Neural cell (in vitro differentiated cells): ENCODE measurements around the gene GRB7.

Experiments used
- EP300 ChIP-seq: fragments of 450-650 bp; conservative IDR thresholded peaks from 2 replicates; pipeline ENCODE4 v1.6.1; 2014; ENCODE audit warnings: antibody characterized with exemption, mild to moderate bottlenecking, moderate library complexity; ENCODE audit not compliant: poor library complexity, severe bottlenecking
- EZH2 ChIP-seq: fragments of 200-600, 300-800 bp; shearing (Covaris generic), sonication (generic); IDR thresholded peaks from 2 replicates; pipeline ENCODE4 v1.6.1; 2014; ENCODE audit warnings: antibody characterized with exemption, low read length, borderline replicate concordance, mild to moderate bottlenecking; ENCODE audit not compliant: insufficient read depth, poor library complexity, severe bottlenecking
- POLR2AphosphoS5 ChIP-seq: IDR thresholded peaks from 2 replicates; pipeline ENCODE4 v1.6.1; 2012
- RAD21 ChIP-seq: fragments of 450-650 bp; conservative IDR thresholded peaks from 2 replicates; pipeline ENCODE4 v1.6.1; 2014; ENCODE audit warnings: antibody characterized with exemption, mild to moderate bottlenecking, moderate library complexity
- SMC3 ChIP-seq: fragments of 450-650 bp; conservative IDR thresholded peaks from 2 replicates; pipeline ENCODE4 v1.6.1; 2014; ENCODE audit warnings: antibody characterized with exemption, mild to moderate bottlenecking, moderate library complexity; ENCODE audit not compliant: poor library complexity
- TAF1 ChIP-seq: IDR thresholded peaks from 2 replicates; pipeline ENCODE4 v1.6.1; 2012; ENCODE audit warnings: low read depth
- TF ChIP-seq, protein P1 (sequence below): fragments of 450-650 bp; IDR thresholded peaks from 2 replicates; pipeline ENCODE4 v1.5.1; 2014; ENCODE audit warnings: antibody characterized with exemption, mild to moderate bottlenecking, moderate library complexity; ENCODE audit not compliant: poor library complexity, severe bottlenecking

DNA sequence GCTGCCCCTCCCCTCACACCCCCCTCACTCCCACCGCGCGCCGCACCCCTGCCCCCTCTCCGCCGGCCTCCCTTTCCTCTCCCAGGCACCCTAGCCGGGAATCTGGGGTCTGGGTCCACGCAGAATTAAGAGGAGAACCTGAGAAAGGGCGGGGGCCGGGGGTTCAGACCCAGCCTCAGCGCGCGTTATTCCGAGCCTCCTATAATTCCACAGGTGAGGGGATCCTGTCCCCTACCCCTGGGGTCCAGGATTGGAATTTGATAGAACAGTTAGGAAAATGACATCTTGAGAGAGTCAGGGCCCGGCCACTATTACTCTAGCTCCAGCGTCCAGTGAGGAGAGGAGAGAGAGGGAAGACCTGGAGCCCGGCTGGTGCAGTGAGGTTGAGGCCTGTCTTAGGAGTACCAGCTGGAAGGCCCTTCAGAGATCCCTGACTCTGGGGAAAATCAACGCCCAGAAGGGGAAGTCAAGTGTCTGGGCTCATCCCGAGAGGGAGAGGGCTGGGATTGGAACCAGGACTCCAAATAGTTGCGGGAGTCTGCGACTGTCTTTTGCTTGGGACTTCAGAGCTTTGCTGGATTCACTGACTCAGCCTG is 17.3 kb downstream of the GRB7 start:
- TF ChIP-seq, protein P1, sequence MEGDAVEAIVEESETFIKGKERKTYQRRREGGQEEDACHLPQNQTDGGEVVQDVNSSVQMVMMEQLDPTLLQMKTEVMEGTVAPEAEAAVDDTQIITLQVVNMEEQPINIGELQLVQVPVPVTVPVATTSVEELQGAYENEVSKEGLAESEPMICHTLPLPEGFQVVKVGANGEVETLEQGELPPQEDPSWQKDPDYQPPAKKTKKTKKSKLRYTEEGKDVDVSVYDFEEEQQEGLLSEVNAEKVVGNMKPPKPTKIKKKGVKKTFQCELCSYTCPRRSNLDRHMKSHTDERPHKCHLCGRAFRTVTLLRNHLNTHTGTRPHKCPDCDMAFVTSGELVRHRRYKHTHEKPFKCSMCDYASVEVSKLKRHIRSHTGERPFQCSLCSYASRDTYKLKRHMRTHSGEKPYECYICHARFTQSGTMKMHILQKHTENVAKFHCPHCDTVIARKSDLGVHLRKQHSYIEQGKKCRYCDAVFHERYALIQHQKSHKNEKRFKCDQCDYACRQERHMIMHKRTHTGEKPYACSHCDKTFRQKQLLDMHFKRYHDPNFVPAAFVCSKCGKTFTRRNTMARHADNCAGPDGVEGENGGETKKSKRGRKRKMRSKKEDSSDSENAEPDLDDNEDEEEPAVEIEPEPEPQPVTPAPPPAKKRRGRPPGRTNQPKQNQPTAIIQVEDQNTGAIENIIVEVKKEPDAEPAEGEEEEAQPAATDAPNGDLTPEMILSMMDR = no peak
- TF ChIP-seq POLR2AphosphoS5 = no peak
- TF ChIP-seq EZH2 = no peak
- no peak for TF ChIP-seq TAF1
- no peak for TF ChIP-seq EP300
- TF ChIP-seq RAD21 = no peak
- TF ChIP-seq SMC3 = no peak
